ENCODE measurements around the gene CST3.

The CST3 gene

GRCh38 chr20:23646106-23646873 lies 8.5 kb upstream of the CST3 start:
- Histone ChIP-seq H4K20me1 (no peaks in the 10 kb centered on the region), H3K9me3 (no peaks in the 10 kb centered on the region), H3K27ac (no peak overlapping the region), H3K9ac (no peak overlapping the region), H3K4me3 (no peak overlapping the region), H3K27me3 (no peaks in the 10 kb centered on the region), H3K4me2 (no peak overlapping the region), H3K4me1 (peaks cover 49% of the 10 kb centered on the region), H3K36me3 (no peaks in the 10 kb centered on the region)
- TF ChIP-seq Cebpa-rat (IDR thresholded peaks at IDR 0.05) = no peak

GRCh38 chr20:23645575-23645974 lies 7.8 kb upstream of the CST3 start:
- no peaks in the 10 kb centered on the region for H3K36me3 ChIP-seq
- H3K4me2 ChIP-seq = no peak overlapping the region
- H3K27me3 ChIP-seq = no peaks in the 10 kb centered on the region
- H3K4me3 ChIP-seq = no peak overlapping the region
- no peak for TF ChIP-seq Cebpa-rat (IDR thresholded peaks at IDR 0.05)
- no peak overlapping the region for H3K9ac ChIP-seq
- no peaks in the 10 kb centered on the region for H4K20me1 ChIP-seq
- H3K9me3 ChIP-seq = no peaks in the 10 kb centered on the region
- no peak overlapping the region for H3K27ac ChIP-seq
- peaks cover 56% of the 10 kb centered on the region for H3K4me1 ChIP-seq

GRCh38 chr20:23644164-23644563 lies 6.4 kb upstream of the CST3 start:
- Histone ChIP-seq H4K20me1 (no peaks in the 10 kb centered on the region), H3K27ac (no peak overlapping the region), H3K27me3 (no peaks in the 10 kb centered on the region), H3K4me1 (peaks cover 66% of the 10 kb centered on the region), H3K4me2 (peak overlapping the region; percentile 71), H3K9me3 (no peaks in the 10 kb centered on the region), H3K4me3 (no peak overlapping the region), H3K9ac (no peak overlapping the region), H3K36me3 (no peaks in the 10 kb centered on the region)
- TF ChIP-seq Cebpa-rat (IDR thresholded peaks at IDR 0.05) = no peak

- TF ChIP-seq Cebpa-rat (IDR thresholded peaks at IDR 0.05) = no peak
- Histone ChIP-seq H3K9ac (no peak overlapping the region), H3K4me2 (peak overlapping the region; percentile 71), H3K27ac (no peak overlapping the region), H3K27me3 (no peaks in the 10 kb centered on the region), H3K4me3 (no peak overlapping the region), H3K36me3 (no peaks in the 10 kb centered on the region), H3K4me1 (peaks cover 70% of the 10 kb centered on the region), H3K9me3 (no peaks in the 10 kb centered on the region), H4K20me1 (no peaks in the 10 kb centered on the region)
Measured at GRCh38 chr20:23643659-23644058, 5.9 kb upstream of the CST3 start.

- TF ChIP-seq Cebpa-rat (IDR thresholded peaks at IDR 0.05) = peak; percentile 95
- no peaks in the 10 kb centered on the region for H3K36me3 ChIP-seq
- H3K4me3 ChIP-seq = no peak overlapping the region; the same call in 1 of the 2 replicates
- no peaks in the 10 kb centered on the region for H3K9me3 ChIP-seq
- no peaks in the 10 kb centered on the region for H3K27me3 ChIP-seq
- H3K4me1 ChIP-seq = peaks cover 73% of the 10 kb centered on the region
- peak overlapping the region; percentile 71 for H3K4me2 ChIP-seq
- H3K27ac ChIP-seq = peak overlapping the region; percentile 62; the same call in 1 of the 2 replicates
- H3K9ac ChIP-seq = no peak overlapping the region
- no peaks in the 10 kb centered on the region for H4K20me1 ChIP-seq
Measured at GRCh38 chr20:23641936-23642751, 4.4 kb upstream of the CST3 start.

- peaks cover 78% of the 10 kb centered on the region for H3K4me1 ChIP-seq
- TF ChIP-seq Cebpa-rat (IDR thresholded peaks at IDR 0.05) = no peak
- H3K27me3 ChIP-seq = no peaks in the 10 kb centered on the region
- peak overlapping the region; percentile 71 for H3K4me2 ChIP-seq
- peaks cover 8% of the 10 kb centered on the region; the same call in 1 of the 2 replicates for H4K20me1 ChIP-seq
- peak overlapping the region; percentile 33 for H3K27ac ChIP-seq
- H3K4me3 ChIP-seq = no peak overlapping the region
- H3K9ac ChIP-seq = no peak overlapping the region
- H3K36me3 ChIP-seq = no peaks in the 10 kb centered on the region
- H3K9me3 ChIP-seq = no peaks in the 10 kb centered on the region
Measured at GRCh38 chr20:23640671-23641667, 3.2 kb upstream of the CST3 start.

GRCh38 chr20:23640018-23640601 lies 2.4 kb upstream of the CST3 start:
- Histone ChIP-seq H3K9me3 (no peaks in the 10 kb centered on the region), H3K4me1 (peaks cover 80% of the 10 kb centered on the region), H3K4me2 (peak overlapping the region; percentile 71), H3K36me3 (no peaks in the 10 kb centered on the region), H3K9ac (no peak overlapping the region), H3K4me3 (no peak overlapping the region), H3K27ac (peak overlapping the region; percentile 33; the same call in 1 of the 2 replicates), H4K20me1 (peaks cover 9% of the 10 kb centered on the region; the same call in 1 of the 2 replicates), H3K27me3 (no peaks in the 10 kb centered on the region)
- TF ChIP-seq Cebpa-rat (IDR thresholded peaks at IDR 0.05) = no peak

GRCh38 chr20:23639490-23639958 lies 1.8 kb upstream of the CST3 start:
- peaks cover 9% of the 10 kb centered on the region; the same call in 1 of the 2 replicates for H4K20me1 ChIP-seq
- H3K36me3 ChIP-seq = no peaks in the 10 kb centered on the region
- TF ChIP-seq Cebpa-rat (IDR thresholded peaks at IDR 0.05) = no peak
- no peaks in the 10 kb centered on the region for H3K9me3 ChIP-seq
- peak overlapping the region; percentile 71 for H3K4me2 ChIP-seq
- peak overlapping the region; percentile 33; the same call in 1 of the 2 replicates for H3K27ac ChIP-seq
- H3K4me3 ChIP-seq = no peak overlapping the region
- no peaks in the 10 kb centered on the region for H3K27me3 ChIP-seq
- peaks cover 86% of the 10 kb centered on the region for H3K4me1 ChIP-seq
- no peak overlapping the region for H3K9ac ChIP-seq

- H3K9ac ChIP-seq = no peak overlapping the region
- no peak for TF ChIP-seq Cebpa-rat (IDR thresholded peaks at IDR 0.05)
- H3K36me3 ChIP-seq = peaks cover 4% of the 10 kb centered on the region
- peaks cover 9% of the 10 kb centered on the region; the same call in 1 of the 2 replicates for H4K20me1 ChIP-seq
- H3K4me1 ChIP-seq = peaks cover 82% of the 10 kb centered on the region
- H3K27ac ChIP-seq = no peak overlapping the region
- no peaks in the 10 kb centered on the region for H3K27me3 ChIP-seq
- H3K4me3 ChIP-seq = no peak overlapping the region
- no peak overlapping the region for H3K4me2 ChIP-seq
- no peaks in the 10 kb centered on the region for H3K9me3 ChIP-seq
Measured at GRCh38 chr20:23638309-23638708, 554 bp upstream of the CST3 start.

Measured in BLaER1 (cell line).